HG03159 (cell line): ENCODE results near the gene CHST12.
A peak's percentile ranks its signal among the peaks of the same experiment; 100 is the strongest.
"Not testable (repeated sequence)": the region's sequence is repeated elsewhere in the genome, so short reads cannot be mapped to it uniquely, and the experiment has no call there.

Experiments
- ATAC-seq: cut with Tn5 transposase; IDR thresholded peaks from one replicate; pipeline ENCODE4 v1.9.1; 2021; ENCODE audit warnings: mild to moderate bottlenecking, moderate library complexity; ENCODE audit not compliant: unreplicated experiment

The CHST12 gene

DNA sequence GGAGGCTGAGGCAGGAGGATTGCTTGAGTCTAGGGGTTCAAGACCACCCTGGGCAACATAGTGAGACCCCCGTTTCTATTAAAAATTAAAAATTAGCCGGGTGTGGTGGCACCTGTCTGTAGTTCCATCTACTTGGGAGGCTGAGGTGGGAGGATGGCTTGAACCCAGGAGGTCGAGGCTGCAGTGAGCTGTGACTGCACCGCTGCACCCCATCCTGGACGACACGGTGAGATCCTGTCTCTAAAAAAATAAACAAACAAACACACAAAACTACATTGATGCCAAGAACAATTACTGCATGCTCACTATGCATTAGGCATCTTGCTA is 761 bp upstream of the CHST12 start:
- no peak for ATAC-seq

DNA sequence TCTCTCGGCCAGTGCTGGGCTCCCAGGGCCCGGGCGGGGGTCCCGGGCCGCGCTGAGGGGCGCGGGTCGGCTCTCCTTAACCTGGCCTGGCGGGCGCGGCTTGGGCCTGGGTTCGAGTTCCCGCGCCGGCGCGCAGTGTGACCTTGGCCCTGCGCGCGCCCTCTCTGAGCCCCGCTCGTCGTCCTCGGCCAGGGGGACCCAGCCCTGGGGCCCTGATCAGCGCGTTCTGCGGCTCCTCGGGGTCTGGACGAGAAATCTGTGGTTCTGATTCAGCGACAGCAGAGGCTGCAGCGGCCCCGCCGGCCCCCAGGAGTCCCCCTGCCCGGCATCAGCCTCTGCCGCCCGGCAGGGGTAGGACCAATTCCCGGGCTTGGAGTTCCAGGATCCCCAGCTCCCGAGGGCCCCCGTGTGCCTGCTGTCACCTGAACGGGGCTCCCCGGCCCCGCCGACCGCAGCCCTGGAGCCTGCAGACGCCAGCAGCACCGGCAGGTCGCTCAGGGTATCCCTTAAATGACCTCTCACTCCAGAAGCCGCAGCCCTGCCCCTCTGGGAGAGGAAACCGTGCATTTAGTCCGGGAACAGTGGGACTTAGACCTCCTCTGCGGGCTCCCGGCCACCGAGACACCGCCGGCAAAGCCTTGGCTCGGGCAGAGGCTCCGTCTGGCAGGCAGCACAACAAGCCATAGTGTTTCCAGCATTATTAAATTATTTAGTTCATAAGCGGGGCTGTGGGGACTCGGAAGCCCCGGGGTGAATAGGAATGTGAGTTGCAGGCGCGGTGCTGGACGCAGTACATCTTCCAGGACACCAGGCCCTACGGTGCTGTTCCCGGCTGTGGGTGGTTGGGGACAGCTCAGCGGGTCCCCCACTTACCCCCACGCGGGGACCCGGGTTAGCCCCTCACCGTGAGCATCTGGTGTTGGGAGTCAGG is 572 bp downstream of the CHST12 start:
- peak; percentile 0 for ATAC-seq

DNA sequence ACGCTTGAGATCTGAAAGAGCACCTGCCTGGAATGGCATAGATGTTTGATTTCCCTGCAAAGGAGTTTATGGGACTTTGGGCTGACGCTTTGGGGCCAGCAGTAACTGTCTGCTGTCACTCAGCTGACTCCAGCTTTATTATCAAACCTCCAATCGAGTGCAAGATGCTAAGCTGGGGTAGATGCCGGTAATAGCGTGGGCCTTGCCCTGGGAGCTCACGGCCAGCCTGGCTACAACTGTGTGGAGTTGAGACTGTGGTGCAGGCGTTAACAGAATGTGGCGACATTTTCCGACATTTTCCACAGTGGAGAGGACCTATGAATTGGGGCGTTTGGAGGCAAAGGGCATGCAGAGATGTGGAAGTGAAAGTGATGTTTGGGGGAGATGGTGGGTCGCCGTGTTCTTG is 1.3 kb downstream of the CHST12 start:
- no peak for ATAC-seq

DNA sequence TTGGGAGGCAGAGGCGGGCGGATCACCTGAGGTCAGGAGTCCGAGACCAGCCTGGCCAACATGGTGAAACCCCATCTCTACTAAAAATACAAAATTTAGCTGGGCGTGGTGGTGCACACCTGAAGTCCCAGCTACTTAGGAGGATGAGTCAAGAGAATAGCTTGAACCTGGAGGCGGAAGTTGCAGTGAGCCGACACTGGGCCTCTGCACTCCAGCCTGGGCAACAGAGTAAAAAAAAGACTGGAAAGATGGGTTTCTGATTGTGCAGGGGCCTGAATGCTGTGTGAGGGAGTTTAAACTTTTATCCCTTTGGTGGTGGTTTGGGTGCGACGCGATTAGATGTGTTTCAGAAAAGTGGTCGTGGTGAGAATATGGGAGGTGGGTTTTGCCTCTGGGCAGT is 1.8 kb downstream of the CHST12 start:
- no peak for ATAC-seq

DNA sequence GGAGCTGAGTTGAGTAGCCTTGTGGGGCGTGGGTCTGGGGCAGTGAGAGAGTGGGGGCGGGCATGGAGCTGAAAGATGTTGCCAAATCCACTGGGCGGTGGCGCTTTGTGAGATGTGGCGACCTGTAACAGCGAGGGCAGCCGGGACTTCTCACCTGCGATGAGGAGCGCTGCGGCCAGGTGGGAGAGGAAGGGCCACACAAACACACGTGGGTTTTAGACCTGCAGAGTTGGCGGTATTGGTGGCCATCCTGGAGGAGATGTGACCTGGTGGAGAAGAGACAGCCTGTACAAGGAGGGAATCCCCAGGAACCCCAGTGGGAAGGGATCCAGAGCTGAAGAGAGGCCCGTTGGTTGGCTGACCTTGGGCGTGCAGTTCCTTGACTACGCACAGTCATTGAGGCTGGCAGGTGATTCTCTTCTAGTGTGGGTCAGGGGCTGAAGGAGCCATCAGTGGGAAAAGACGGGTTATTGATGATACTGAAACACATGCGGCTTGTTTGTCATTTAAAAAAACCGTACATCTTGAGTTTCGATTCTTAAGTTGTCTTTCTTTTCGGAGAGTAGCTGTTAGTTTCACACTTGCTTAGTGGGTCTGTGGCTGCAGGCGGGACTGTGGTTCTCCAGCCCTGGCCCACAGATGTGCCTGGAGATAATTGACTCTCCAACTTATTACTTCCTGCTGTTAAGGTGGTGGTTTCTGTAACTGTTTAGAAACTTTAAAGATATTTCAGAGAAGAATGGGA is 2.4 kb downstream of the CHST12 start:
- peak; percentile 44 for ATAC-seq

DNA sequence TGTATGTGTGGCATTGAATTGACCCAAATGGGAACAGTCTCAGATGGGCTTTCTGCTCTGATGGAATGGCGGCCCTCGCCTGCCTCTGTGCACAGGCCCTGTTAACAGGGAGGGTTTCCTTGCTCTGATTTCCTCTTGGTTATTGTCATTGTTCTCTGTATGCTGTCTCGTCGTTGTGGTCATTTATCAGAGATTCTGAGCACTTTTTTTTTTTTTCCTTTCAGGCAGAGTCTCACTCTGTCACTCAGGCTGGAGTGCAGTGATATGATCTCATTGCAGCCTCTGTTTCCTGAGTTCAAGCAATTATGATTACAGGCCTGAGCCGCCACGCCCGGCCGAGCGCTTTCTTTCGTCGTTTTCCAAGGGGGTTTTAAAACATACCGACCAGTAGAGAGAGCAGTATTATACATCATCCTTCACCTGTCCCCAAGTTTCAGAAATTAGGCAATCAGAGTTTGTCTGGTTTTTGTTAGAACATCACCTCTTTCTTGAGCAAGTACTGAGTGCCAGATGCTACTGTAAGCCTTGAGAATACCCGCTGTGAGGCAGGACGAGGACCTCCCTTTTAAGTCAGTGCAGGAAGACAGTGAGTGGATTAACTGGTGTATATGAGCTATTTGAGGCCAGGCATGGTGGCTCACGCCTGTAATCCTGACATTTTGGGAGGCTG is 6.5 kb downstream of the CHST12 start:
- ATAC-seq = no peak

DNA sequence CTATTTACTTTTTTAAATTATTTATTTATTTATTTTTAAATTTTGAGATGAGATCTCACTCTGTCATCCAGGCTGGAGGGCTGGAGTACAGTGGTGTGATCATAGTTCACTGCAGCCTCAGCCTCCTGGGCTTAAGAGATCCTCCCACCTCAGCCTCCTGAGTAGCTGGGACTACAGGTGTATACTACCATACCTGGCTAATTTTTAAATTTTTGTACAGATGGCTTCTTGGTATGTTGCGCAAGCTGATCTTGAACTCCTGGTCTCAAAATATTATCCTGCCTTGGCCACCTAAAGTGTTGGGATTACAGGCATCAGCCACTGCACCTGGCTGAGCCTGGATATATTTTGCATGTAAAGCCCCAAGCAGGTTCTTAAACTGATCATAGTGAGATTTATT is 7.6 kb downstream of the CHST12 start:
- ATAC-seq = no peak

DNA sequence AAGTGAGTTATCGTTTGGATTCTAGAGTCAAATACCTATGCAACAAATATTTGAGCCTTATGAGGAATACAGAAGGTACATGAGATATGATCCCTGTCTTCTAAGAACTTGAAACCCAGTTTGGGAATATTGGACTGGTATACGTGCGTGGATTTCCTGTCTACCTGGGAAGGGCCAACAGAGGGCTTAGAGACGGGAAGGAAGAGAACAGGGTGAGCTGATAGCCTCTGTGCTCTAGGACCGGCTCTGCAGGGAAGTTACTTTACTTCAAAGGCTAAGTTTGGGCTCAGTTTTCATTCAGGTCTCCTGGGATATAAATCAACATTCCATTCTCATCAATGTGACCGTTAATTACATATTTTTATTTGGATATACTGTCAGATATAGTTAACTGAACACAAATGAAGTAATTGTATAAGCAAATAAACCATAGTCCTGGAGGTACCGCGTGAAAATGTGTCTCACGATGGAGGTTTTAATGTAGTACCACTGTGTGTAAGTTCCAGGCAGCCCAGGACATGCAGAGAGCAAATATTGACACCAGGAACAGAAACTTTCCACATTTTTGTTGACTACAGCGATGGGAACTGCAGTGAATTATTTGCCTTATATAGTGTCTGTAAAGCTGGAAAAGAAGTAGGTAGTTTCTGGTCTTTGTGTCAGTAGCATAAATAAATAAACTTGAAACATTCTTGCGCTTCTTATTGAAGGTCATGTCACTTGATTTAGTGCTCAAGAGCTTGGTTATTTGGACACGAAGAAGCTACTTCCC is 8.6 kb downstream of the CHST12 start:
- ATAC-seq = no peak

DNA sequence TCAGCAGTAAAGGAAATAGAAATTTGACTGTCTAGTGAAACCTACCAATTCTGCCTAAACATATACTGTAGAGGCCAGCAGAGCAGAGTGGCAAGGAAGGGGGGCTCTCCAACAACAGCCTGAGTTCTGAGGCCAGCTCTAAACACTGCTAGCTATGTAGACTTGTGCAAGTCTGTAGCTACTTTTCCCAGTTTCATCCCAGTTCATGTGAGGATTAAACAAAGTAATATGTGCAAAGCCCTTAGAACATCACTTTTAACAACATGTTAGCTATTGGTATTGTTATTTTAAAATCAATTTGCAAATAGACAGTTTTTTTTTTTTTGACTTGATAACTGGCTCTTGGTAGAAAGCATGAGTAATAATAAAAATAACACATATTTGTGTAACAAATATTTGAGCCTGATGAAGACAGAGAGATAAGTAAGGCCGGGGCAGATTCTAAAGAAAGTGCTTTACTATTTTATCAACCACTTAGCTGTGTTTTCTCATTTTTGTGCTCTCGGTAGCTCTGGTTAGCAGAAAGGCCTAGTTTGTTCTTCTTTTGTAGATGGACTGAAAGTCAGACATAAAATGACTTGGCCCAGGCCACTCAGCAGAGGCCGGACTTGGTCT is 9.3 kb downstream of the CHST12 start:
- no peak for ATAC-seq

DNA sequence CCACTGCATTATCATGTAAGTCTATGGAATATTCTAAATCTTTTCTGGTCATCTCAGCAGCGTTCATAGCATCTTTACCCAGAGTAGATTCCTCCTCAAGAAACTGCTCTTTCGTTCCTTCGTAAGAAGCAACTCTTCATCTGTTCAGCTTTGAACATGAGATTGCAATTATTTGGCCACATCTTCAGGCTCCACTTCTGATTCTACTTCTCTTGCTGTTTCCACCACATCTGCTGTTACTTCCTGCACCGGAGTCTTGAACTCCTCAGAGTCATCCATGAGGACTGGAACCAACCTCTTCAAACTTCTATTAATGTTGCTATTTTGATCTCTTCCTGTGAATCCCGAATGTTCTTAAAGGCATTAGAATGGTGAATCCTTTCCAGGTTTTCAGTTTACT is 12.7 kb downstream of the CHST12 start:
- ATAC-seq = no peak

DNA sequence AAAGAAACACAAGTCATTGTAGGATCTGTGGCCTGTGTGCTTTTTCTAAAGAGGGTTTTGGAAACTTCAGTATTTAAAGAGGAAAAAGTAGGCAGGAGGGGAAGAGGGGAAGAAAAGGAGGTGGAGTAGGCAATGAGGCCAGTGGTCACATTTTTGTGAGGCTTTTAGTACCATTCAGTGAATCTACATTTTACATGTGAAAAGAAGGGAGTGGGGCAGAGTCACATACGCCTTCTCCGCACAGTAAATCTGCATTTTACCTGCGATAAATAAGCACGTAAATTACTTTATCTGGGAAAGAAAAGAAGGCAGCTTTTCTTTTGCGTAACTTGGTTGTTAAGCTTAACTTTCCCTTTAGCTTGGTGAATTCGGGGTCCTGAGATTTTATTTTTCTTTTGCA is 13.2 kb downstream of the CHST12 start:
- ATAC-seq = no peak

DNA sequence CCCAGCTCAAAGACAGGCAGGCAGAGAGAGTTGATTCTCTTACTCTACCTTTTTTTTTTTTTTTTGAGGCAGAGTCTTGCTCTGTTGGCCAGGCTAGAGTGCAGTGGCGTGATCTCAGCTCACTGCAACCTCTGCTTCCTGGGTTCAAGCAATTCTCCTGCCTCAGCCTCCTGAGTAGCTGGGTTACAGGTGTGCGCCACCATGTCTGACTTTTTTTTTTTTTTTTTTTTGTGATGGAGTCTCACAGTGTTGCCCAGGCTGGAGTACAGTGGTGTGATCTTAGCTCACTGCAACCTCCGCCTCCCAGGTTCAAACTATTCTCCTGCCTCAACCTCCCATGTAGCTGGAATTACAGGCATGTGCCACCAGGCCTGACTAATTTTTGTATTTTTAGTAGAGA is 13.8 kb downstream of the CHST12 start:
- ATAC-seq = not testable (repeated sequence)

DNA sequence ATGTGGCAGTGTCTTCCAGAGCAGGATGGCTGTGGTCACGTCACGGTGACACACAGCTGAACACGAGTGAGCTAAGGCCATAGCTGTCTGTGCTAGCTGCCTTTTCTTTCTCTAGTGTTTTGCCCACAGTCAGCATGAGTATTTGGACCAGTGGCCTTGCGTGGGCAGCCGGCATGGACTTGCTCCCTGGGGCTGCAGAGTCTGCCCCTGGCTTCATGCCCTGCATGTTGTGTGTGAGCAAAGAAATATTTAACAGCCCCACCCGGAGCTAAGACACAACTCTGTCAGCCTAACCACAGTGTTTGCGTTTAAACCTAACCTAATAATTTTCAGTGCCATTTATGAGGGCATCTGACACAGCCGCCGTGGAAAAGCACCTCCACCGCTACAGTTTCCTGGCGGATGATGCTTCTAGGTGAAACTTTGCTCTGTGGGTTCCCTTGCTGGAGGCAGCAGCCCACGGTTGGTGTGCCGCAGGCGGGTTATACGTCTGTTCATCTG is 14.6 kb downstream of the CHST12 start:
- ATAC-seq = no peak

DNA sequence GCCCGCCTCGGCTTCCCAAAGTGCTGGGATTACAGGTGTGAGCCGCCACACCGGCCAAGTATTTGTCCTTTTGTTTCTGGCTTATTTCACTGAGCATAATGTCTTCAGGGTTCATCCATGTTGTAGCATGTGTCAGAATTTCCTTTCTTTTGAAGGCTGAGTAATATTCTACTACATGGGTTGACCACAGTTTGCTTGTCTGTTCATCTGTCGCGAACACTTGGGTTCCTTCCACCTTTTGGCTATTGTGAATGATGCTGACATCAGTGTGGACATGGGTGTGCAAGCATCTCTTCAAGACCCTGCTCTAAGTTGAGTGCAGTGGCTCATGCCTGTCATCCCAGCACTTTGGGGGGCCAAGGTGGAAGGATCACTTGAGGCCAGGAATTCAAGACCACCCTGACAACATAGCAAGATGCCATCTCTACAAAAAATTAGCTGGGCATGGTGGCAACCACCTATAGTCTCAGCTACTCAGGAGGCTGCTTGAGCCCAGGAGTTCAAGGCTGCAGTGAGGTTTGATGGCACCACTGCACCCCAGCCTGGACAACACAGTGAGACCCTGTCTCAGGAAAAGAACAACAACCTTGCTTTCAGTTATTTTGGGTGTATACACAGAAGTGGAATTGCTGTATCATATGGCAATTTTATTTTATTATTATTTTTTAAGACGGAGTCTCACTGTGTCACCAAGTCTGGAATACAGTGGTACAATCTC is 17.0 kb downstream of the CHST12 start:
- no peak for ATAC-seq

DNA sequence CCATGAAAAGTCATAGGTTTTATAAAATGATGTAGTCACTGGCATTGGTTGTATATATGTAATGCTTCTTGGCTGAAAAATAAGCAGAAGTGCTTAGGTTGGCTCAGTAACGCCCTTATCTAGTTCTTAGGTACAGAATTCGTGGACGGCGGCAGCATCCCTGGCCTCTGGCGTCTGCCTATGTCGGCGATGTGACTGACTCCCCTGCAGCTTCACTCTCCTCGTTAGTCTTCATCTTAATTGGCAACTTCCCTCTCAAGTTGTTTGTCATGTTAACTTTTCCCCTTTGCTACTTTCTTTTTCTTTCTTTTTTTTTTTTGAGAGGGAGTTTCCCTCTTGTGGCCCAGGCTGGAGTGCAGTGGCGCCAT is 18.5 kb downstream of the CHST12 start:
- no peak for ATAC-seq

DNA sequence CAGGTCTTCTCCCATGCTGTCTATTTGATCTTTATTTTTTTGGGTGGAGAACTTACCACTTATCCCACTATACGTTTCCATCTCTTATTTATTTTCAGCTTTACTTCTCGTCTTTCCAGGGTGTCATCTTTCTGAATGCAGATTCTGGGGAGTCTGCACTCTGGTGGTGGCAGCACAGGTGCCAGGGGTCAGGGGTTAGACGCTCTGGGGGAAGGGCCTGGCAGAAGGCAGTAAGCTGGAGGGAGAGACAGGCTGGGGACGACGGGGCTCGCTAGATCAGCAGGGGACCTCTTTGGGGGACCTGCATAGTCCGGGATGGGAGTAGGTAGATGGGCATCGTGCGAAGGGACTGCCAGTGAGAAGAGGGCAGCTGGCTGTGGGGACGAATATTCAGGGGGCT is 22.3 kb downstream of the CHST12 start:
- ATAC-seq = no peak

DNA sequence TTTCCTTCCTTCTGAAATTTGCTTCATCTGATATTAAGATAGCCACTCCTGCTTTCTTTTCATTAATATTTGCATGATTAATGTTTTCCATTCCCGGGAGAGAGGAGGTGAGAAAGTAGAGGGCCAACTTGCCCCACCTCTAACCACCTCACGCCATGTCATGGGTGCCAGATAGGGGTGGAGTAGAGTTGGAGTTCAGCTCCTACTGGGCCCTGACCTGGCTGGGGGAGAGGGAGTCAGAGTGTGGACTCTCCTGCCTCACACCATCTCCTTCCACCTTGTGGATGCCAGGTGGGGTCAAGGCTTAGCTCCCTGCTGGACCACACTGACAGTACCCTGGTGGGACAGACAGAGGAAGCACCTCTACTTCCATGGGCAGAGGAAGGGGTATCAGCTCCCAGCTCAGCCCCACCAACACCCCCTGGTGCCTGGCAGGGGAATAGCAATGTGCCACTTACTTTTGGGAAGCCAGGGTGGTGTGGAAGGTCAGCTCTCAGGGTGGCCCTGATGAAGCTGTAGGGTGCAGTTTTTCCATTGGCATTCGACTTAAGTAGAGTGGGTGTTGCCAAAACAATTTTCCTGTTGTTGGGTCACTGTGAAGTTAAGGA is 28.0 kb downstream of the CHST12 start:
- ATAC-seq = no peak

DNA sequence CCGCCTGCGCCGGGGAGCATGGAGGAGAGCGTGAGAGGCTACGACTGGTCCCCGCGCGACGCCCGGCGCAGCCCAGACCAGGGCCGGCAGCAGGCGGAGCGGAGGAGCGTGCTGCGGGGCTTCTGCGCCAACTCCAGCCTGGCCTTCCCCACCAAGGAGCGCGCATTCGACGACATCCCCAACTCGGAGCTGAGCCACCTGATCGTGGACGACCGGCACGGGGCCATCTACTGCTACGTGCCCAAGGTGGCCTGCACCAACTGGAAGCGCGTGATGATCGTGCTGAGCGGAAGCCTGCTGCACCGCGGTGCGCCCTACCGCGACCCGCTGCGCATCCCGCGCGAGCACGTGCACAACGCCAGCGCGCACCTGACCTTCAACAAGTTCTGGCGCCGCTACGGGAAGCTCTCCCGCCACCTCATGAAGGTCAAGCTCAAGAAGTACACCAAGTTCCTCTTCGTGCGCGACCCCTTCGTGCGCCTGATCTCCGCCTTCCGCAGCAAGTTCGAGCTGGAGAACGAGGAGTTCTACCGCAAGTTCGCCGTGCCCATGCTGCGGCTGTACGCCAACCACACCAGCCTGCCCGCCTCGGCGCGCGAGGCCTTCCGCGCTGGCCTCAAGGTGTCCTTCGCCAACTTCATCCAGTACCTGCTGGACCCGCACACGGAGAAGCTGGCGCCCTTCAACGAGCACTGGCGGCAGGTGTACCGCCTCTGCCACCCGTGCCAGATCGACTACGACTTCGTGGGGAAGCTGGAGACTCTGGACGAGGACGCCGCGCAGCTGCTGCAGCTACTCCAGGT is 29.7 kb downstream of the CHST12 start:
- ATAC-seq = no peak
